Heart left ventricle (tissue), 13 donors: ENCODE data around the gene CACNG7.

ENCODE experiments used
- POLR2A ChIP-seq, 2 donors: fragments of 450-650 bp; IDR thresholded peaks; one replicate each; pipeline ENCODE4 v1.6.1; 2017; ENCODE audit warnings: antibody characterized with exemption in 2 of 2, mild to moderate bottlenecking in 2 of 2, moderate library complexity in 2 of 2
- TF ChIP-seq, protein P1 (sequence below), 12 donors: fragments of 200-600 bp; sonication (generic) in 4 of 12; IDR thresholded peaks; one replicate each; pipeline versions ENCODE4 v1.5.0 to v1.8.0; 2018 to 2022; ENCODE audit warnings: antibody characterized with exemption in 12 of 12, mild to moderate bottlenecking in 5 of 12
- donor health status: ischemic (EF 13 %, LVEDD 7.1; RV severe dilation, severe dysfunction).
- donor health status: DM: no; HTN: yes; CAD: no.
- donor health status: DM: no; HTN: no; CAD: no.
- donor health status: ischemic (EF 25% LVEDD 6.9; RV normal size, moderate dysfunction).
- donor health status: ischemic (EF 25% LVEDD 5.7; RV mildly dilated, moderate dysfunction).
- donor health status: ischemic (EF 35%, LVEDD 5.7; RV mildly dilated, moderate dysfunction).
- donor health status: nonischemic (EF 11% LVEDD 7.7; RV severe dilation, severe dysfunction).
- donor health status: DM: yes; HTN: yes; CAD: no.
- donor health status: PGD.
- donor health status: ischemic (EF 29% LVEDD 5.4; RV normal size, mild dysfunction).
- donor health status: nonischemic (EF 23%, LVEDD 6.1; RV moderate dilation, normal function).

DNA sequence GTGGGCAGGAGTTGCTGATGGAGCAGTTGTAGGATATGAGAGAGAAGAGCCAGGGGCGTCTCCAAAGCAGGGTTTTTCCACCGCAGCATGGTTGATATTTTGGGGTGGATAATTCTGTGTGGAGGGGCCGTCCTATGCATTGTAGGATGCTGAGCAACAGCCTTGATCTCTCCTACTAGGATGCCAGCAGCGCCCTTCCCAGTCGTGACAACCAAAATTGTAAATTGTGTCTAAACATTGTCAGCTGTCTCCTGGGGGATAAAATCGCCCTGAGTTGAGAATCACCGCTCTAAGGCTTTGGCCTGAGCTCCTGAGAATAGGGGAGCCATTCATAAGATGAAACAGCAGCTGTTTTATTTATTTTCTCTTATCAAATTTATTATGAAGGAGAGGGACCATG, 57.9 kb downstream of the CACNG7 start:
- TF ChIP-seq POLR2A (IDR thresholded peaks at IDR 0.05): no peak
- TF ChIP-seq, protein P1, sequence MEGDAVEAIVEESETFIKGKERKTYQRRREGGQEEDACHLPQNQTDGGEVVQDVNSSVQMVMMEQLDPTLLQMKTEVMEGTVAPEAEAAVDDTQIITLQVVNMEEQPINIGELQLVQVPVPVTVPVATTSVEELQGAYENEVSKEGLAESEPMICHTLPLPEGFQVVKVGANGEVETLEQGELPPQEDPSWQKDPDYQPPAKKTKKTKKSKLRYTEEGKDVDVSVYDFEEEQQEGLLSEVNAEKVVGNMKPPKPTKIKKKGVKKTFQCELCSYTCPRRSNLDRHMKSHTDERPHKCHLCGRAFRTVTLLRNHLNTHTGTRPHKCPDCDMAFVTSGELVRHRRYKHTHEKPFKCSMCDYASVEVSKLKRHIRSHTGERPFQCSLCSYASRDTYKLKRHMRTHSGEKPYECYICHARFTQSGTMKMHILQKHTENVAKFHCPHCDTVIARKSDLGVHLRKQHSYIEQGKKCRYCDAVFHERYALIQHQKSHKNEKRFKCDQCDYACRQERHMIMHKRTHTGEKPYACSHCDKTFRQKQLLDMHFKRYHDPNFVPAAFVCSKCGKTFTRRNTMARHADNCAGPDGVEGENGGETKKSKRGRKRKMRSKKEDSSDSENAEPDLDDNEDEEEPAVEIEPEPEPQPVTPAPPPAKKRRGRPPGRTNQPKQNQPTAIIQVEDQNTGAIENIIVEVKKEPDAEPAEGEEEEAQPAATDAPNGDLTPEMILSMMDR (IDR thresholded peaks at IDR 0.05): no peak
